CMK (cell line): ENCODE results near the gene ICE1.

Source experiments
- DNase-seq: peaks from one replicate; pipeline ENCODE4 v3.0.0-alpha.2; 2010; ENCODE audit warnings: low read depth

Gene ICE1

DNA sequence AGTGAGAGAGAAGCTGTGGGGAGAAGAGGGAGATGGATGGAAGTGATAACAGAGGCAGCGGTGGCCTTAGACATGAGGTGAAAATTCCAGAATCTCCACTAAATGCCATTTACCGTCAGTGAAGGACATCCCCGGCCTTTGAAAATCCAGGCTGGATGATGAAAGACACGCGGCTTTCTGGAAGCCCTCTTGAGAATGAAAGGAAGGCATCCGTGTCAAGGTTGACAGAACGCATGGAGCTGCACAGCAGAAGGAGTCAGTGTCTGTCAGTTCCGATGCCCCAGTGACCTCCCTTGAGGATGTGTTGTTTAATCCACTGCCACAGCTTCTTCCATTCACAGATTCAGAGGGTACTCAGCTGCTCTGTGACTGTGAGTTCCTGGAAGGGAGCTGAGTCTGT is 114.9 kb downstream of the ICE1 start:
- no peak for DNase-seq

DNA sequence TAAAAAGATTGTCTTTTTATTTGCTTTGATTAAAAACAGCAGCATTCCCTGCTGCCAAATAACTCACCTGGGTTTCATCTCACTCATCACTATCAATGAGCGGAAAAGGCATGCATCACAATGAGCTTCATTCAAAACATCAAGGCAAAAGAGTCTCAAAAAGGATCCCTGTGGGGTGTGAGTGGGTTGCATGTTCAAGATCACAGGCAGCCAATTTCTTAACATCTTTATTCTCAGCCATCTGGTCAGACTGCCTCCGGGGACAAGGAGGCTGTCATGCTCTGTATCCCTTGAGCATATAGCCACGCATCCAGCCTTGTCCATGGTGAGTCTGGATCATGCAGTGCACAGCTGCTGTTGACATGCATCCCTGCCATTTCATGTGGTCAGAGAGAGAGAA is 117.1 kb downstream of the ICE1 start:
- no peak for DNase-seq
